HG03439 (cell line): ENCODE results near the gene SLC35B1.

Experiments used
- ATAC-seq: cut with Tn5 transposase; IDR thresholded peaks from one replicate; pipeline ENCODE4 v1.9.1; 2021; ENCODE audit warnings: mild to moderate bottlenecking, moderate library complexity; ENCODE audit not compliant: unreplicated experiment

Gene SLC35B1

GRCh38 chr17:49707608-49708514 lies at the start of gene SLC35B1:
Gene SLC35B1 (minus strand): TSS chr17:49707964. CDS start chr17:49707833, 131 bp downstream.
- ATAC-seq = peak; percentile 93

GRCh38 chr17:49757151-49757777 lies 49.5 kb upstream of the SLC35B1 start:
- no peak for ATAC-seq

GRCh38 chr17:49756323-49757150 lies 48.8 kb upstream of the SLC35B1 start:
- ATAC-seq = no peak

GRCh38 chr17:49755663-49756283 lies 48.0 kb upstream of the SLC35B1 start:
- no peak for ATAC-seq

- ATAC-seq = no peak
Measured at GRCh38 chr17:49753959-49754391, 46.2 kb upstream of the SLC35B1 start.

- ATAC-seq = no peak
Measured at GRCh38 chr17:49752508-49752907, 44.7 kb upstream of the SLC35B1 start.

- no peak for ATAC-seq
Measured at GRCh38 chr17:49749730-49750129, 42.0 kb upstream of the SLC35B1 start.

GRCh38 chr17:49748791-49749190 lies 41.0 kb upstream of the SLC35B1 start:
- ATAC-seq = peak; percentile 77

GRCh38 chr17:49748223-49748622 lies 40.5 kb upstream of the SLC35B1 start:
- ATAC-seq = no peak

GRCh38 chr17:49747632-49748031 lies 39.9 kb upstream of the SLC35B1 start:
- no peak for ATAC-seq

GRCh38 chr17:49746791-49747490 lies 39.2 kb upstream of the SLC35B1 start:
- peak; percentile 57 for ATAC-seq

- ATAC-seq = no peak
Measured at GRCh38 chr17:49745175-49746139, 37.7 kb upstream of the SLC35B1 start.

GRCh38 chr17:49742166-49742638 lies 34.4 kb upstream of the SLC35B1 start:
- ATAC-seq = no peak

- ATAC-seq = no peak
Measured at GRCh38 chr17:49741692-49742076, 33.9 kb upstream of the SLC35B1 start.

GRCh38 chr17:49741009-49741691 lies 33.4 kb upstream of the SLC35B1 start:
- peak; percentile 42 for ATAC-seq

GRCh38 chr17:49739641-49740271 lies 32.0 kb upstream of the SLC35B1 start:
- ATAC-seq = no peak

- no peak for ATAC-seq
Measured at GRCh38 chr17:49738456-49739163, 30.8 kb upstream of the SLC35B1 start.
